HCEC 1CT (cell line): ENCODE measurements around the gene SMC1A.
"Not testable (repeated sequence)": the region's sequence is repeated elsewhere in the genome, so short reads cannot be mapped to it uniquely, and the experiment has no call there.

Experiments used
- DNase-seq: peaks from one replicate; pipeline ENCODE4 v3.0.0-alpha.2; 2017

The SMC1A gene

DNA sequence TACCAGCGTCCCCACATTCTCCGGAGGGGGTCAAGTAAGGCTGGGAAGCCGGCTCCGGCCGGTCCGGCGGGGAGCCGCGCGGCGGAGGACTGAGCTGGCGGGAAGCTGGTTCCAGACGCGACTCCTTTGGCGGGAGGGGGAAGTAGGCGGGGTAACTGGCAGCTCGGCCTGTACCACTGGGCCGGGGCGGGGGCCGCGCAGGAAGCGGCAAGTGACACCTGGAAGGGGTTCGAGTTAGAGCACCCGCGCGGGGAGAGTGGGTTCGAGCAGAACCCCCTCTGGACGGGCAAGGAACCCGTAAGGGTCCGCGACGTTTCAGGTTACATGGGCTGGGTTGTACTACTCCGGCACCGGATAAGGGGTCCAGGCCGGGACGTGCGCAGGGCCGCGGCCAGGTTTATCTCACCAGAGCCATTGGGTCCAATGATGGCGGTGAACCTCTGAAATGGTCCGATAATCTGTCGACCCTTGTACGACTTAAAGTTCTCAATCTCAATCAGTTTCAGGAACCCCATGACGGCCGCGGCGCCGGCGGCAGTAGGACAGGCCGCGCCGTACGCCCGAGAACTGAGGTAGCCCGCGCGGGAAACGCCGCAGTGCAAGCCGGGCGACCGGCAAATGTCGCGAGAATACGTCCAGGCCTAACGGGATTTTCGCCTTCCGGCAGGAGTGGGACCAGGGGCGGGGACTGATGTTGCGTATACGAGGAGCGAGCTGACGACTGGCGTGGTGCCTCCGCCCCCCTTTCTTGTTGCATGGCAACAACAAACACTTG is at the start of gene SMC1A:
SMC1A (minus strand) TSS at position 569 of the 775 bp plus-strand sequence; CDS start at position 515, 54 bp downstream.
- DNase-seq, result peak; percentile 90

DNA sequence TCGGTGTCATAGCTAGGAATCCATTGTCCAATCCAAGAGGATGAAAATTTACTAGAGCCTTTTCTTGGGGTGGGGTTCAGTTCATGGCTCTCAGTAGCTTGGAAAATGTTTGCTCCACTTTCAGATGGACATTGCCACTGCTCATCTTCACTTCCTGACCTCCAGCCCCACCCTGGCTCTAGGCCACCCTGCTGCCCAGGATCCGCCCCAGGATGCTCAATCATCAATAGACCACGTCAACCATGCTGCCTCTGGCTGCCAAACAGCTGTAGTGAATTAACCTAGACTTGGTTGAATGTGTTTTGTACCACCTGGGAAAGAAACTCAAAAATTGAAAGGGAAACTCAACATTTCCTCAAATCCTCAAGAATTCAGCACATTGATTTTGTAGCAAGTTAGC is 48.9 kb upstream of the SMC1A start:
- no peak for DNase-seq

DNA sequence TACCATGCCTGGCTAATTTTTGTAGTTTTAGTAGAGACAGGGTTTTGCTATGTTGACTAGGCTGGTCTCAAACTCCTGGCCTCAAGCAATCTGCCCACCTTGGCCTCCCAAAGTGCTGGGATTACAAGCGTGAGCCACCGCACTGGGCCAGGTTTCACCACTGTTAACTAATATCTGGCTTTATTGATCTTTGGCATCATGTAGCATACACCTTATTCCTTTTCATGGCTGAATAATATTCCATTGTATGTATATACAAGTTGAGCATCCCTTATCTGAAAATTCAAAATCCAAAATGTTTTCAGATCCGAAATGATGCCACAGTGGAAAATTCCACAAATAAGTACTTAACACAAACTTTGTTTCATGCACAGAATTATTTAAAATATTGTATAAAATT is 46.2 kb upstream of the SMC1A start:
- DNase-seq, result not testable (repeated sequence)

DNA sequence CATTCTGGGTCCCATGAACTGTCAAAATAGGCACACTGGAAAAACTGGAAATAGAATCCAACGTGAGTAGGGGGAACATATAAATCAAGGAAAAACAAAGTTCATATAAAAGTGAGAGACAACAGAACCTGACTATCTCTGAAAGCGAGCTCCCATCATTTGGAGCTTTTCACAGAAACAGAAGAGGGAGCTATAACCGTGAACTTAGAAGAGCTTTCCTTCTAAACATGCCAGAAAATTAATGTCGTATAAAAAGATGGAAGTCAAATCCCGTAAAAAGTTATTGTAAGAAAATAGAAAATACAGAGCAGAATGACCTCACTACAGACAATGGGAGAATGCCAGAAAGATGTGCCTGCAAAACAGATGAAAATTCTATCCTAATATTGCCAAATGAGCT is 35.6 kb upstream of the SMC1A start:
- DNase-seq, result peak; percentile 43

DNA sequence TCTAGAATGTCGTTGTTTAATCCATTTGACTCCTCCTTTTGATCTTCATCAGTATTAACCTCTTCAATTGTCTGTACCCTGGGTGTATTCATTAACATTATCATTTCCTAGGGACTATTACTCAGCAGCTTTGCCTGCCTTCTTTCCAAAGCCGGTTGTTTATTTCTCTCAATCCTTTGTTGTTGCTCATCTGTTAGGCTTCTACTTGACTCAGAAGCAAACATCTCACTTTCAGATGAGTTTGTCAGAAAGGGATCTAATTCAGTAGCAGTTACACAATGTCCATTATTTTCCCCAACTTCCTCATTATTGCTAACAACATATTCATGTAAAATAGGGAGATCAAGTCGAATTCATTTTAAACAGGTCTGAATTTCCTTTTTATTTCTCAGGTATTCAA is 33.8 kb upstream of the SMC1A start:
- peak; percentile 75 for DNase-seq

DNA sequence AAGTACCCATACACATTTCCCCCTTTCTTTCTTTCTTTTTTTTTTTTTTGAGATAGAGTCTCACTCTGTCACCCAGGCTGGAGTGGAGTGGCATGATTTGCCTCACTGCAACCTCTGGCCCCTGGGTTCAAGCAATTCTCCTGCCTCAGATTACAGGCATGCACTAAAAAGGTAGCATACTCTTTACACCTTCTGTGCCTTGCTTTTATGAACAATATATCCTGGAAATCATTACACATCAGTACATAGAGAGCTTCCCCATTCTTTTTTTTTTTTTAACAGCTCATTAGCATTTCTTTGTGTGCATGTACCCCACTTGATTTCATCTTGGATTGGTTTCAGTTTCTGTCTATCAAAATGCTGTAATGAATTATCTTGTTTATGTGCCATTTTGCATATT is 30.4 kb upstream of the SMC1A start:
- DNase-seq, result no peak

DNA sequence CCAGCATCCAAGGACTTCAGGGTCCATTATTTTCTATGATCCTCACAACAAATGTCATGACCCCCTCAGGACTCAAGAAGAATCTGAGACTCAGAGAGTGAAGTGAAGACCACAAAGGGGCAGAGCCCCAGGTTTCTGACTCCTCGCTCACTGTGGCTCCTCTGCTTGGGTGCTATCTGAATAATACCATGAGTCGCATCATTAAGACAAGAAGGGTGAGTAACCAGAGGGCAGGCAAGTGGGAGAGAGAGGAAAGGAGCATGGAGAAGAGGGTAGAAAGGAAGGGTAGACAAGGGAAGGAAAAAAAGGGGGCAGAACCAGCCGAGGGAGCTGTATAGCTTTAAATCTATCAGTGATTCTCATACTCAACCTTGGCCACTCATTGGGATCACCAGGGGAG is 27.2 kb upstream of the SMC1A start:
- no peak for DNase-seq

DNA sequence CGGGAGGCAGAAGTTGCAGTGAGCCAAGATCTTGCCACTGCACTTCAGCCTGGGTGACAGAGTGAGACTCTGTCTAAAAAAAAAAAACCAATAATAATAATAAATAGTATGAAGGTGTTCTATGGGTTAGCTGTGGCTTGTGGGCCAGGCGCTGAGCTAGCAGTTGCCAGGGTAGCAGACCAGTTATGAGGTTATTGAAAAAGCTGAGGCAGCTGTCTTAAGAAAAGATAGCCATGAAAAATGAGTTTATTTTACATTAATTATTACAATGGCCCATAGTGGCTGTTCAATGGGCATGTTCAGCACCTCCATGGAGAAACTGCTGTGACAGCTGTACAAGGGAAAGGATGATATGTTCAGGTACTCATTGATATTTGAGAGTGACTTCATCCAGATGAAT is 25.0 kb upstream of the SMC1A start:
- DNase-seq, result no peak

DNA sequence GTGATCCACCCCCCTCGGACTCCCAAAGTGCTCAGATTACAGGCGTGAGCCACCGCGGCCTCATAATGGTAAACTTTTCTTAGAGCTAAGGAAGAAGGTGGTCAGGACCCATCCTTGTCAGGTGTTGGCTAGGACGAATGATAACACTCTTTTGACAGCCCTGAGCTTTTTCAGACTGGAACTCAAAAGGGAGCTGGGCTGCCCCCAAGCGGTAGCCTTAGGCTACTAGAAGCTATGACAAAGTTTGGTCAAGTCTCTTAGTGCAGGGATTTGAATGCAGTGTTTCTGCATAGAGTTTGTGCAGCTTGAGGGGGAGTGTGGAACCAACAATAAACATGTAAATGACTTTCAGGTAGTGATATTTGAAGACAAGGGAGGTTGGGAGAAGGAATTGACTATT is 23.5 kb upstream of the SMC1A start:
- no peak for DNase-seq

DNA sequence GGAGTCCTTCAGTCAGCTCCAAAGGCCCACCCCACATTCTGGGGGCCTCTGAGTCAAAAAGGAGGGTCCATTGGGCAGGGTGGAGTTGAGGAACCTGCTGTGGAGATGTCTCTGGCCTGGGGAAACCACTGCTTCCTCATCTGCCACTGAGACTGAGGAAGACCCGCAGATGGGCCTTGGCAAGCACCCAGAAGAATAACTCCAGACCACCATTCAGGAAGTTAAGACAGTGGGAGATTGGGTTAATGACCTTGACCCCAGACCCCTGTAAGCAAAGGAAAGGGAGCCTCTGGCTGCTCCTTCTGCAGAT is 19.8 kb upstream of the SMC1A start:
- DNase-seq, result no peak

DNA sequence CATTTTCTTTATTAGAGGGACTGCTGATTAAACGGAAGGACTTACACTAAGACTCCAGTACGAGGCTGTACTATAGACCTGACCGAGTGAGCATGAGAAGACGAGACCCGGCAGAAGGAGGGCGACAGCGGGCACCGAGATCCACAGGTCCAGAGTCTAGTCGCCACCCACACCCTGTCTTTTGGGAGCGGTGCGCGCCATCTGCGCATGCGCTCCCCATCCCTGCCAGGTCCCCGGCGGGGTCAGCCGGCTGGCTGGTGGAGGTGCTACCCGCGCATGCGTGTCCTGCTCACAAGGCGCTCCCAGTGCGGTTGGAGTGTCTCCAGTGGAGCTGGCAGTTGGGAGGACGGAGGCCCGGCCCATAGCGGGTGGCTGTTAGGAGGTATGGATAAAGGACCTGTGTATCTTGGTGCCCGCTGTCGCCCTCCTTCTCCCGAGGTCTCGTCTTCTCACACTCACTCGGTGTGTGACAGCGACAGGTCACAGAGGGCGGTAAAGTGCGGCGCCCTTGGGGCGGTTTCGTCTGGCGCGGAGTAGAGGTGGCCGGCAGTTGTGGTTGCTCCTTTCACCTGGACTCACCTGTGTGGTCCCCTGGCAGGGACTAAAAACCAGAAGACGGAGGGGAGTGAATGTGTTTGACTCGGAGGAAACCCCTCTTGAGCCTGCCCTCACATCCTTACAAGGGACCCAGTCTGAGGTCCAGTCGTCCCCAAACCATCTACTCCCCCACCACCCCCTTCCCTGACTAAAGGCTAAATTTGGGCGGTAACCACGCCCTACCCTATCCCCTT is 19.3 kb upstream of the SMC1A start:
- peak; percentile 42 for DNase-seq

DNA sequence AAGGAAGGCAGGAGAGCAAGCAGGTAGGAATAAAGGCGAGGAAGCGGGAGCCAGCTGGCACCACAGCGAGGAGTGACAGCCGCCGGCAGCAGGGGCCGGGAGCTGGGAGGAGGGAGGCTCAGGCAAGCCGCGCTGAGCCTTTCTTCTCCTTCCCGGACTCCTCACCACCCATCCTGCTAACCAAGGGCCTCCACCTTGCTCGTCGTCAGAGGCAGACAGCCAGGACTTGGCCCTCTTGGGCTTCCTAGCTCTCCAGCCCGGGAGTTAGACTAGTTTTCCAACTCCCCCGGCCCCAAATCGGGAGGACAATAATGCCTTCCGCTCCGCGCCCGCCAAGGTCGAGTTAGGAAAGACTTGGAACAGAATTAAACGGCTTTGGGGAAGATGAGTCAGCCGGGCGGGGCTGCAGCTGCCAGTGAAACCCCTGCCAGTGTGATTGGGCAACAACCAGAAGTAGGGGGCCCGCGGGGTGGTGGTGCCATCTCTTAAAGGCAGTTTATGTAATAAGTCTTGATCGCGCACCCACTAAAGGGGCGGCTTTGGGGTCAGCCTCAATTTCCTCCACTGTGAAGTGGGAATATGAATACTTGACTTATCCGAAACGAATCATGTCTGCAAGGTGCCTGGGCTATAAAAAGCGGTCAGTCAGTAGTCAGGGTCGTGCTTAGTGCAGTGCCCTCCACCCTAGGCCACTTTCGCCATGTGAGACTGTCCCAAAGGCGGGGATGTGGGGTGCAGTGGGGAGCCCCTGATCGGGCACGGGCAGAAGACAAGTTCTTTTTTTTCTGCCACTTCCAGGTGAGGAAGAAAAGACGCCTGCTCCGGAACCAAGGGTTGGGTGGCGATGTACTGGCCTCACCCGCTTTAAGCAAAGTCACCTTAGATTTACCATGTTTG is 18.4 kb upstream of the SMC1A start:
- DNase-seq, result peak; percentile 47

DNA sequence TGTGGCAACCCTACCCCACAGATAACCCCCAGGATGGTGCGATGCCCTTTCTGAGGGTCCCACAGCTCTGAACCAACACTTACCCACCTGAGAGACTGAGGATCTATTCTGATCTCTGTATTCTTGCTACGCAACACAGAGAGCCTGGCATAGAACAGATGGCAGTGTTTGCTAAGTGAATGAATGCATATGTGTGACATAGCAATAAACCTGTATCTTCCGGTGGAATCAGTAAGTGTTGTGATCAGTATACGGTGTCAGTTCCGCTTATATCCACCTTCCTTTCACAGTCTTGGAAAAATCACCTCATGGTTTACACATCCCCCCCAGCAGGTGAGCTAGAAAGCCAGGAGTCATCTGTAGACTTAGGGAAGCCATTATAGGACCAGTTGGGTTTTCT is 17.6 kb upstream of the SMC1A start:
- DNase-seq, result no peak

DNA sequence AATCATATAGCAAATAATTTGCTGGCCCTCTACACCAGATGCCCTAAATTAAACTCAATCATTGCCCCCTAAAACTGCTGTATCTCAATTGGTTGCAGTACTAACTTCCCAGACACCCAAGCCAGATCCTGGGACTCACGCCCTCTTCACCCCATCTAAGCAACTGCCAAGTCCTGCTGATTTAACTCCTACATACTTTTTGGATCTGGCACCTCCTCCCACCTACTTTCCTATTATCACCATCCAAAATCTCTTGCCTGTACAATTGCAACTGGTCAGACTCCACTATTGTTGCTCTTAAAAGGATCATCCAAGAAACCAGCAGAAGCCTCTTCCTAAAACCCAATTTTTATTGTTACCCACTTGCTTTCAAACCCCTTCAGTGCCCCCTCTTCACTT is 16.4 kb upstream of the SMC1A start:
- DNase-seq, result no peak

DNA sequence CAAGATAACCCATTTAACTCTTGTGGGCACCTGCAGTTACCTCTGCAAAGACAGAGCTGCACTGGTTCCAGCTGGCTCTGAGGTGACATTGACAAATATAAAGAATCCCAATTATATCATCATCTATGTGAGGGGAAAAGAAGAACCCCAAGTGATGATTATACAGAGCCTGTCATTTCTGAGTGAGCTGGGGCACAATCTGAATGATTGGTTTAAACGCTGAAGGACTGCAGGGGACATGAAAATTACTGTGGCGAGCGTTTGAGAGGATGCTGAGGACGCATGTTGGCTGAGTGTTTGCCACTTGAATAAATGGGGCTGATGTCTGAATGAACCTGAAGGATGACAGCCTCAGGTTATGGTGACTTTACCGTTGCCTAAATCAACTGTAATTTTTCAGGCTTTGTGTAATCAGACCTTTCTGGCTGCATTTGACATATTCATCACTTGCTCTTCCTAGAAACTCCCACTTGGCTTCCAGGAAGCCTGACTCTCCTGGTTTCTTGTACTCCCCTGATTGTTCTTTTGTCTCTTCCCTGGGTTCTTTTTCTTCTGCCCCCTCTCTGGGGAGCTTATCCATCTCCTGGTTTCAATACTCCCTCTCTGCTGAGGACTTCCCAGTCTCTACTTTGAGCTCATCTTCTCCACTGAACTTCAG is 15.8 kb upstream of the SMC1A start:
- DNase-seq, result no peak

DNA sequence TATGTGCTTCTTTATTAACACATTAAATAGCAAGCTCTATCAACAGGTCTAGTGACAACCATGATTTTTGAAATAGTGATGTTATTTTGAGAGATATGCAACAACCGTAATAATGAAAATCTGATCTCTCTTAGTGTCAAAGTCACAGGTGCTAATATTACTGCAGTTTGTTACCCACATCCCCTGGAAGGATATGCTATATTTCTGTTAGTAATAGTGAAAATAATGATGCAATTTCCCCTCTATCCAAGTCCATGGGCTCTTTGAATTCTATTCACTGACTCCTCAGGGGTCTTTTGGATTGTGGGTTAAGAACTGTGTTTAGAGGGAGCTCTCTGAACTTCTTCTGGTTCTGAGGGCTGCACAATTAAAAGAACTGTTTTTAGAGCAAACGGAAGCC is 14.8 kb upstream of the SMC1A start:
- DNase-seq, result no peak

DNA sequence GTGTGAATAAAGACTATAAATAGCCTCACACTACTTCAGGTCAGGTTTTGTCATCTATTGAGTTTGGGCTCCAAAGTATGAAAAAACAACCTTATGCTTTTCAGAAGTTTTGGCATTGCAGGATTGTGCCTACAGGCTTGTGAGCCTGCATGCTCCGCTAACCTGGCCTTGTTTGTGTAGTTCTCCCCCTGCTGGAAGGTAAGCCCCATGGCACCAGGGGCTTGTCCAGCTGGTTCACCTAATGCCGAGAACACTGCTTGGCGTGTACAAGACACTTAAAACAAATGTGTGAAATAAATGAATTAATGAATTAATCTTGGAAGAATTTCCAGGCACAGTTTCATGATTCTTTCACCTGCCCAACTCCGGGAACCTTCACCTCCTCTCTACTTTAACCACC is 13.5 kb upstream of the SMC1A start:
- DNase-seq, result peak; percentile 53

DNA sequence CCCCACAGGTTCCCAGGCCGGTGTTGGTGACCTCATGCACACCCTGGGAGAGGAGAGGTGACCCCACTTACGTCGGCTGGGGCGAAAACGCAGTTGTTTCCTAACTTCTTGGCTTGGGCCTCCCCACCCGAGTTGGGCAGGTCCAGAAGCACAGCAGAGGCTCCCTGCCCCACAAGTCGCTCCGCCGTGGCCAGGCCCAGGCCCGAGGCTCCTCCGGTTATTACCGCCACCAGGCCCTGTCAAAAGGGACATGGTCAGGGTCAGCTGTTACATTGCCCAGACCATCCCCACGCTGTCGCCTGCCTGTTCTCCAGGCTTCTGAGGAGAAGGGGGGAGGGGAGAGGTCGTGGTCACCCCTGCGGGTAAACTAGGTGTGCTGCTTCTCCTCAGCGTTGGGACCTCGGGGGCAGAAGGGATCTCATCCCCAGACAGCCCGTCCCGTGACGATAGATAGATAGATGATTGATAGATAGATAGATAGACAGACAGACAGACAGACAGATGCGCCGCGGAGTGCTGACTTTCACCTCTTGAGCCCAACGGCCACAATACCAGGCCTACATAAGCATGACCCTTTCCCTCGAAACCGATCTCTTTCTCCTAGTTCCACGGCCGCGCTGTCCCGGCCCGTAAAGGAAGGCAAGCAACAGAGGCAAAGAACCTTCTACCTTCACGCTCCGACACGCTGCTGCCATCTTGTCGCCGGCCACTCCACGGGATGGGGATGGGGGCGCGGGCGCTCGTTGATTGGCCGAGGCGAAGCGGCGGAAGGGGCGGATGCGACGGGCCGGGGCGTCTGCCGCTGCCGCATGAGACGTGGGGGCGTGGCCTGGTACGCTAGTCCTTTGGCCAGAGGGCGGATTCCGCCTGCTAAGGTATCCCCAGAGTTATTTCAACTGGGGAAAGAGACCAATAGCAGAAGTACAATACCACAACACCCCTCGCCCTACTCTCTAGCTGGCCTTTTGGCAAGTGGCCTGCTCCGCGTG is 11.5 kb upstream of the SMC1A start, which contains the start of gene HSD17B10:
HSD17B10 (minus strand) TSS at position 720 of the 989 bp plus-strand sequence; CDS start at position 695, 25 bp downstream.
- DNase-seq, result peak; percentile 80

DNA sequence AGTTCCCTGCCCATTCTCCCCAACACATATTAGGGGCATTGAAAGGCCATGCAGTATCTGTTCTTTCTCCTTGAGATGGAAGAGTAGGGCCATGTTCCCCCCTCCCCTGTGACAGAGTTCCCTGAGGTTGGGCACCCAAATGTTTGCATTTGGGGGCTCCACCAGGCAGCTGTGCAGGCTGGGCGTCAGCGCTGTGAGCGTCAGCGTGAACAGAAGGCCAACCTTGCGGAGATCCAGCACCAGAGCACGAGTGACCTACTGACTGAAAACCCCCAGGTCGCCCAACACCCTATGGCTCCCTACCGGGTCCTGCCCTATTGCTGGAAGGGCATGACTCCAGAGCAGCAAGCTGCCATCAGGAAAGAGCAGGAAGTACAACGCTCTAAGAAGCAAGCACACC is 7.8 kb upstream of the SMC1A start:
- DNase-seq, result no peak

DNA sequence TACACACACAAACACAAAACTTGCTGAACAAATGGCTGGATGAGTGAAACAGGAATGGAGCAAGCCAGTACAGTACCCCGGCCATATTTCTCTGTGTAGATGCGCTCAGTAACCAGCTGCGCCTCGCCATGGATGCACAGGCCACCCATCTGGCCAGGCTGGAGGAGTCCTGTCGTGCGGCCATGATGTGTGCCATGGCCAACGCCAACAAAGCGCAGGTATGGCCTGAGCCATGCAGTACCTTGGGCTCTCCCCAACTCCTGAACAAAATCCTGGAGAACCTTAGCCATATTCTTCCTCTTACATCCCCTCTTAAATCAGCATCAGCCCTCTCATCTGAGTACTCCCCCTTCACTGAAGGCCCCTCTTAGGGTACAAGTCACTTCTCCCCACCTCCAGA is 7.3 kb upstream of the SMC1A start:
- no peak for DNase-seq

DNA sequence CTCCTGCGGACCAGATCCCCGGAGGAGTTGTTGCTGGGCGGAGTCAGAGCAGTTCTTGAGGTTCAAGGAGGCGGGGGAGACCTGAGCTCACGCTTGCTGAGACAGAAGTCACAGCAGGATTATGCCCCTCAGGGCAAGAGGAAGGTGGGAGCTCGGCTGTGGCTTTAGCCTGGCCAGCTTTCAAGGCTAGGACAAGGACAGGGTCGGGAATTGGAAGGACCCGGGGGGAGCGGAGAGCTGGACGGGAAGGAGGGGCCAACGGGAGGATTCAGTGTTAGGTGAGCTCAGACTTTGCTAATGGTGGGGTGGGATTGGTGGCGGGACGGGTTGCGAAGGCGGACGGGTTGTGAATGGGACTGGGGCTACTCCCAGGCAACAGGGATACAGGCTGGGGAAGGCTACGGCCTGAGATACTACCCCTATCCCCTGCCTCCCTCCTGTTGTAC is 430 bp upstream of the SMC1A start, which contains the start of gene RIBC1:
RIBC1 (plus strand) TSS at position 13 of the 446 bp plus-strand sequence. CDS start 3,404 bp downstream, outside the sequence.
- no peak for DNase-seq

DNA sequence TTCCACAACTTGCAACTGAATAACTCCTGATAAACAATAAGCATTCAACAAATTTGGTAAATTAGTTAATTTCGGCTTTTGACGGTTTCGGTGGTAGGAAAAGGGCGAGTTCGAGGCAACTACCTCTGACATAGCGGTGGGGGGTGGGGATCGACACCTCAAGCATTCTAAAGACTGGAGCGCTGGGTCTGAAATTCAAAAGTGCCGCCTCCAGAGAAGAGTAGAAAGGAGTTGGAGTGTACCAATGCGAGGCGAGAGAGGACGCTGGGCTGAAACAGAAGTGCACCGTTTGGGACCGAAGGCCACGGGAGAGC is 725 bp downstream of the SMC1A start:
- DNase-seq, result no peak
